Prostate gland (tissue), 2 donors: Measurements from ENCODE around the gene SLC37A1. TPM values are rescaled to one million over a fixed set of nuclear protein-coding genes. Genes with fewer than 3 reads are reported as not detected.

Source experiments
- DNase-seq: peaks from one replicate; pipeline ENCODE4 v3.0.0-alpha.2; 2019; ENCODE audit warnings: low spot score
- H3K27ac ChIP-seq, 2 donors: fragments of 200-600 bp; sonication (generic); 2 replicates each; pipeline ENCODE4 v1.5.1; 2017 to 2019
- H3K27me3 ChIP-seq: fragments of 200-600 bp; sonication (generic); replicated peaks from 2 replicates; pipeline ENCODE4 v1.5.1; 2019; ENCODE audit not compliant: insufficient read depth
- H3K36me3 ChIP-seq, 2 donors: fragments of 200-600 bp; sonication (generic); 1 replicate in 1 of 2; 2 replicates in 1 of 2; pipeline versions ENCODE4 v1.5.1 to v1.8.1; 2017 to 2019
- H3K4me1 ChIP-seq: fragments of 200-600 bp; sonication (generic); replicated peaks from 2 replicates; pipeline ENCODE4 v1.5.1; 2019
- H3K4me3 ChIP-seq, 2 donors: fragments of 200-600 bp; sonication (generic); 2 replicates each; pipeline ENCODE4 v1.5.1; 2017 to 2019
- H3K9me3 ChIP-seq: fragments of 200-600 bp; sonication (generic); 2 replicates; pipeline ENCODE4 v1.5.1; 2017
- POLR2A ChIP-seq: fragments of 450-650 bp; IDR thresholded peaks from one replicate; pipeline ENCODE4 v1.6.1; 2016; ENCODE audit warnings: antibody characterized with exemption, mild to moderate bottlenecking
- POLR2AphosphoS5 ChIP-seq: sonication (generic); formaldehyde crosslinking; IDR thresholded peaks from one replicate; pipeline ENCODE4 v1.6.1; 2017; ENCODE audit warnings: antibody characterized with exemption
- WGBS: methylation state at CpG from one replicate; pipeline ENCODE4 v1.1.5; 2018; 5-methylcytosine and 5-hydroxymethylcytosine counted together
- intact Hi-C: fragments of 100-400 bp; cut with DNase I; formaldehyde crosslinking; loops from one replicate; pipeline ENCODE4 v1.14.2; 2022
- total RNA-seq, 2 donors: library from RNA; depleted of rRNA; stranded (reverse); fragments of >200 nt; gene quantifications; one replicate each; pipeline ENCODE4 v1.1.0, GENCODE V29; 2016
- TF ChIP-seq, protein P1 (sequence below), 4 experiments: fragments of 200-600 bp in 2 of 4; fragments of 450-650 bp in 2 of 4; sonication (generic) in 2 of 4; IDR thresholded peaks; 1 replicate in 3 of 4; 2 replicates in 1 of 4; pipeline ENCODE4 v1.5.1; 2016 to 2019; ENCODE audit warnings: antibody characterized with exemption in 4 of 4, mild to moderate bottlenecking in 2 of 4, moderate library complexity in 2 of 4

SLC37A1 gene
- total RNA-seq, 2 donors from 2014 or later = 44.2 to 49.6 TPM

DNA sequence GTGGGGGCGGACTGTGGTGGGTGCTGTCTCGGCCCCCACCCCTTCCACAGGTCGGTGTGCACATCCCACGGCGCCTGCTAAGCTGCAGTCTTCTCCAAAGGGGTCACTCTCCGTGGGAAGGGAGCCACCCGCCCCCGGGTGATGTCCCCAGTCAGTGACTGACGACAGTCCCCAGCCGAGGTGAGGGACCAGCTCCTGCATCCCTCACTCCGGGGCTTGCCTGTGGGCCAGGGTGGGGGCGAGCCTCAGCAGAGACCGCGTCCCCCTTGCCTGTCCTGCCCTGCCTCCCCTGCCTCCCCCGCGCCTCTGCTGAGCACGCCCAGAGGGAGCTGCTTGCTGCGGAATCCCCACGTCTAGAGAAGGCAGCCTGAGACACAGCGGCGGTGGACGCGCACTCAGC lies 103.8 kb downstream of the SLC37A1 start:
- H3K36me3 ChIP-seq = no peaks in the 10 kb centered on the region

DNA sequence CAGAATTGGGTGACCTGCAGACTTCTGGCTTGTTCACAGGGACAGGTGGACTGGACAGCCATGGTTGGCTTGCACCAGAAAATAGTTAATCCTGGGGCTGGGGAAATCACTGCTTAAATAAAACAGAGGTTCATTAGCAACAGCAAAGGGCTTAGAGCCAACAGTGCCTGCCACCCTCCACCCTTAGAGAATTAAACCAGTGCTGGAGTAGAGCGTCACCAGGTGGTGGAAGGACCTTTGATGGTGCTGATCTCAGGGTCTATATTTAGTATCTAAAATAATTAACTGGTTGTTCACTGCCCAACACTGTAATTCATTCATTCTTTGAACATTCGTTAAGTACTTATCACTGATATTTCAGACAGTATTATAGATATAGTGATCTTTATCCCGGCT lies 105.1 kb downstream of the SLC37A1 start:
- Histone ChIP-seq H3K36me3 (no peaks in the 10 kb centered on the region), H3K9me3 (no peaks in the 10 kb centered on the region), H3K27me3 (no peaks in the 10 kb centered on the region), H3K27ac (no peak overlapping the region), H3K4me3 (no peak overlapping the region), H3K4me1 (no peaks in the 10 kb centered on the region)
- DNase-seq = no peak
- TF ChIP-seq POLR2AphosphoS5 (no peak), POLR2A (no peak)
- TF ChIP-seq, protein P1, sequence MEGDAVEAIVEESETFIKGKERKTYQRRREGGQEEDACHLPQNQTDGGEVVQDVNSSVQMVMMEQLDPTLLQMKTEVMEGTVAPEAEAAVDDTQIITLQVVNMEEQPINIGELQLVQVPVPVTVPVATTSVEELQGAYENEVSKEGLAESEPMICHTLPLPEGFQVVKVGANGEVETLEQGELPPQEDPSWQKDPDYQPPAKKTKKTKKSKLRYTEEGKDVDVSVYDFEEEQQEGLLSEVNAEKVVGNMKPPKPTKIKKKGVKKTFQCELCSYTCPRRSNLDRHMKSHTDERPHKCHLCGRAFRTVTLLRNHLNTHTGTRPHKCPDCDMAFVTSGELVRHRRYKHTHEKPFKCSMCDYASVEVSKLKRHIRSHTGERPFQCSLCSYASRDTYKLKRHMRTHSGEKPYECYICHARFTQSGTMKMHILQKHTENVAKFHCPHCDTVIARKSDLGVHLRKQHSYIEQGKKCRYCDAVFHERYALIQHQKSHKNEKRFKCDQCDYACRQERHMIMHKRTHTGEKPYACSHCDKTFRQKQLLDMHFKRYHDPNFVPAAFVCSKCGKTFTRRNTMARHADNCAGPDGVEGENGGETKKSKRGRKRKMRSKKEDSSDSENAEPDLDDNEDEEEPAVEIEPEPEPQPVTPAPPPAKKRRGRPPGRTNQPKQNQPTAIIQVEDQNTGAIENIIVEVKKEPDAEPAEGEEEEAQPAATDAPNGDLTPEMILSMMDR (IDR thresholded peaks at IDR 0.05) = no peak
- intact Hi-C loops = no loop called here
- WGBS = 57% methylated on average over 3 of the region's 3 CpGs

More for the DNA sequence above, 103.8 kb downstream of the SLC37A1 start:
- DNase-seq = no peak
- H3K27ac ChIP-seq = no peak overlapping the region
- no peaks in the 10 kb centered on the region for H3K9me3 ChIP-seq
- 72% methylated on average over 22 of the region's 23 CpGs for WGBS
- TF ChIP-seq, protein P1 (IDR thresholded peaks at IDR 0.05) = no peak
- no peak for TF ChIP-seq POLR2AphosphoS5
- no peak for TF ChIP-seq POLR2A
- H3K4me1 ChIP-seq = no peaks in the 10 kb centered on the region
- no peak overlapping the region for H3K4me3 ChIP-seq
- intact Hi-C loops = no loop called here
- no peaks in the 10 kb centered on the region for H3K27me3 ChIP-seq

DNA sequence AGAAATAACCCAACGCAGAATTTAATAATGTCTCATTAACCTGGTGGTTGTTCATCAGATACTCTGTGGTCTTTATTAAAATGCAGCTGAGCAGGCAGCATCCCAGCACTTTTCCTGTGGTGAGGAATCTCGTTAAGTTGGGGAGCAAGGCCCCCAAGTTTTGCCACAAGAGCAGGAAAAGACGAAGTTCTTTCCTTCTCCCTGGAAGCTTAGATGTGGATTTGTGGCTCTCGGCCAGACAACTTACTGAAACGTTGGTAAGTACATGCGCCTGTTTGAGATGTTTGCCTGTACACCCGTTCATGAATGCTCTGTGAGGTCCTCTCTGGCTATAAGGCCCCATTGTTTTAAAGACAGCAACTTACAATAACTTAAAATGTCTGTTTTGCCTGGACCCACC lies 105.5 kb downstream of the SLC37A1 start:
- Histone ChIP-seq H3K4me3 (no peak overlapping the region), H3K27ac (no peak overlapping the region), H3K4me1 (no peaks in the 10 kb centered on the region), H3K9me3 (no peaks in the 10 kb centered on the region), H3K27me3 (no peaks in the 10 kb centered on the region), H3K36me3 (no peaks in the 10 kb centered on the region)
- 69% methylated on average over 7 of the region's 7 CpGs for WGBS
- TF ChIP-seq POLR2AphosphoS5 (no peak), POLR2A (no peak)
- TF ChIP-seq, protein P1 (IDR thresholded peaks at IDR 0.05) = no peak
- no peak for DNase-seq
- intact Hi-C loops = no loop called here

DNA sequence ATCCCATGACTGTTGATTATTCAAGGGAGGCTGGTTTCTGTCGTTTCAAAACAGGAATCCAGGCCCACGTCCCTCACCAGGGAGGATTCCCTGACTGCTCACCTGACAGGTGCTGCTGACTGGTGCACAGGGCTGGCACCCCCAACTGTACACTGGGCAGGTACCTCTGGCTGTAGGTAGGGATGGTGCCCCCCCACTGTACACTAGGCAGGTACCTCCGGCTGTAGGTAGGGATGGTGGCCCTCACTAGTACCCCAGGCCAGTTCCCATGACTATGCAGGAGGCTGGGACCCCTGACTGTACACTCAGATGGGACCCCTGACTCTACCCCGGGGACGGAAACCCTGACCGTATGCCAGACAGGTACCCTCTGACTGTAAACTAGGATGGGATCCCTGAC lies 106.2 kb downstream of the SLC37A1 start:
- Histone ChIP-seq H3K4me1 (no peaks in the 10 kb centered on the region), H3K36me3 (no peaks in the 10 kb centered on the region), H3K27ac (no peak overlapping the region), H3K9me3 (no peaks in the 10 kb centered on the region), H3K27me3 (no peaks in the 10 kb centered on the region), H3K4me3 (no peak overlapping the region)
- WGBS = 91% methylated on average over 6 of the region's 6 CpGs
- intact Hi-C loops = no loop called here
- TF ChIP-seq, protein P1 (IDR thresholded peaks at IDR 0.05) = no peak
- no peak for TF ChIP-seq POLR2AphosphoS5
- no peak for TF ChIP-seq POLR2A
- no peak for DNase-seq

DNA sequence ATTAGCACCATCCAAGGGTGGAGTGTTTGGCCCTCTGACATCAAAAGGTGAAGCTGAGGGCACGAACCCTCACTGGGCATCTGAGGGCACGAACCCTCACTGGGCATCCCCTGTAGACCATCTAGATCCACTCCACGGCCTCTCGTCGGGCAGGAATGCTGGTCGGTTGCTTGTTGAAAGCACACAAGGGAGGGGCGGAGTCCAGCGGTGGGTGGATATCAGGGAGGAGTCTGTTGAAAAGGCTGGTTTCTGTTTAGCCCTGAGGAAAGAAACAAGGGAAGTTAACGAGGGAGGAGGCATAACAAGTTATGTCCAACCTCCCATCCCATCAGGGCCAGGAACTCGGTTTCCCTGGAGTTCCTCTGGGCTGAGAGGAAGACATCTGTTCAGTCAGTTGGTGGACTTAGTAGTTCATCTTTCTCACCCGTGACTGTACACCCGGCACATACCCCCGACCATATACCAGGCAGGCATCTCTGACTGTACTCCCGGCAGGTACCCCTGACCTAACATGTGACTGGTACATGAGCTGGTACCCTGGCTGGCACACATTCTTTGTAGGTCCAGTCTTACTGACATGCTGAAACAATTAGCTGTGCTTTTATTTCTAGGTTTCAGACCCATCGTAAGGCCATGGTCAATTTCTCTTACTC lies 107.6 kb downstream of the SLC37A1 start:
- Histone ChIP-seq H3K27me3 (no peaks in the 10 kb centered on the region), H3K4me3 (no peak overlapping the region), H3K9me3 (no peaks in the 10 kb centered on the region), H3K4me1 (no peaks in the 10 kb centered on the region), H3K27ac (no peak overlapping the region), H3K36me3 (no peaks in the 10 kb centered on the region)
- no peak for TF ChIP-seq POLR2AphosphoS5
- TF ChIP-seq POLR2A = no peak
- TF ChIP-seq, protein P1 (IDR thresholded peaks at IDR 0.05) = no peak
- intact Hi-C loops = no loop called here
- 55% methylated on average over 15 of the region's 15 CpGs for WGBS
- no peak for DNase-seq
